K562 (cell line): ENCODE measurements around the gene LMNB1. TPM values are rescaled to one million over a fixed set of nuclear protein-coding genes. Genes with fewer than 3 reads are reported as not detected.

Experiments used
- ATAC-seq: fragments of 200-7000 bp; cut with Tn5 transposase; 3 replicates; pipeline ENCODE4 v1.9.1; 2020; ENCODE audit warnings: moderate library complexity
- BruUV-seq: library from RNA; stranded (reverse); fragments of 400-500 nt; replicated peaks from 2 replicates; lab custom pipeline; 2021; lab: Mats Ljungman, UMichigan
- CTCF ChIA-PET: fragments of 300-600 bp; formaldehyde crosslinking; extraction: SDS; loops from one replicate; lab custom pipeline; 2021; ENCODE audit warnings: low intra/inter-chr PET ratio; lab: Yijun Ruan, JAX
- POLR2A ChIA-PET: fragments of 300-600, 350-650 bp; sonication (Branson Sonifier 250); formaldehyde crosslinking; extraction: SDS; loops from one replicate; lab custom pipeline; 2021; ENCODE audit warnings: antibody characterized with exemption, inconsistent platforms; lab: Yijun Ruan, JAX
- DNase-seq, 4 experiments: peaks; one replicate each; pipeline versions ENCODE4 v3.0.0 to v3.0.0-alpha.2; 2011 to 2018; ENCODE audit warnings: low spot score in 3 of 4, mixed read lengths in 3 of 4; ENCODE audit errors: extremely low read depth in 1 of 4
- FAIRE-seq: peaks from 2 replicates; lab custom pipeline; 2011; peaks lifted over from hg19 to GRCh38; lab: Jason Lieb, UNC
- H2AFZ ChIP-seq: 2 replicates; pipeline ENCODE4 v1.6.0; 2011; ENCODE audit warnings: low read depth, low read length, control low read depth, inconsistent platforms
- H3K27ac ChIP-seq: fragments of 200-600 bp; 3 replicates; pipeline ENCODE4 v1.8.0; 2011; ENCODE audit warnings: low read depth, mild to moderate bottlenecking, control low read depth, inconsistent platforms, low read length, moderate library complexity, mixed read lengths; ENCODE audit errors: extremely low read depth
- H3K27me3 ChIP-seq, 2 experiments: fragments of 300-600 bp in 1 of 2; 2 replicates in 1 of 2; 3 replicates in 1 of 2; pipeline versions ENCODE4 v1.6.0 to v1.8.0; 2011; ENCODE audit warnings: inconsistent platforms in 2 of 2, low read length in 2 of 2, mild to moderate bottlenecking in 1 of 2, mixed read lengths in 1 of 2, moderate library complexity in 1 of 2; ENCODE audit not compliant: control insufficient read depth in 2 of 2, insufficient read depth in 2 of 2
- H3K36me3 ChIP-seq: fragments of 300-600 bp; 3 replicates; pipeline ENCODE4 v1.8.0; 2011; ENCODE audit warnings: mild to moderate bottlenecking, low read length, inconsistent platforms; ENCODE audit not compliant: control insufficient read depth, insufficient read depth
- H3K4me1 ChIP-seq, 2 experiments: fragments of 200-600 bp in 1 of 2; replicated peaks in 1 of 2; 2 replicates in 1 of 2; 3 replicates in 1 of 2; pipeline versions ENCODE4 v1.5.1 to v1.8.0; 2011; ENCODE audit warnings: inconsistent platforms in 2 of 2, low read length in 2 of 2, mild to moderate bottlenecking in 1 of 2, mixed read lengths in 1 of 2, moderate library complexity in 1 of 2; ENCODE audit not compliant: control insufficient read depth in 2 of 2, insufficient read depth in 2 of 2
- H3K4me2 ChIP-seq: 2 replicates; pipeline ENCODE4 v1.6.1; 2011; ENCODE audit warnings: low read length, control low read depth, inconsistent platforms, mixed read lengths; ENCODE audit not compliant: insufficient read depth
- H3K4me3 ChIP-seq: fragments of 200-600 bp; sonication (generic), shearing (Covaris generic); 2 replicates; pipeline ENCODE4 v1.5.1; 2016; ENCODE audit warnings: control low read depth, inconsistent platforms
- H3K79me2 ChIP-seq: fragments of 200-600 bp; 3 replicates; pipeline ENCODE4 v1.8.0; 2011; ENCODE audit warnings: low read length, inconsistent platforms; ENCODE audit not compliant: control insufficient read depth, insufficient read depth
- H3K9ac ChIP-seq, 2 experiments: 2 replicates each; pipeline versions ENCODE4 v1.6.0 to v1.6.1; 2011; ENCODE audit warnings: low read depth in 2 of 2, low read length in 2 of 2, control low read depth in 1 of 2, inconsistent platforms in 1 of 2, mild to moderate bottlenecking in 1 of 2, mixed read lengths in 1 of 2; ENCODE audit not compliant: insufficient read depth in 1 of 2
- H3K9me1 ChIP-seq: one replicate; pipeline ENCODE4 v1.6.0; 2011; ENCODE audit warnings: inconsistent platforms, mild to moderate bottlenecking, low read length, moderate library complexity; ENCODE audit not compliant: control insufficient read depth, insufficient read depth
- H3K9me3 ChIP-seq: replicated peaks from 2 replicates; pipeline ENCODE4 v1.5.1; 2011; ENCODE audit warnings: low read depth, low read length, inconsistent platforms; ENCODE audit not compliant: control insufficient read depth, insufficient read depth
- H4K20me1 ChIP-seq: replicated peaks from 2 replicates; pipeline ENCODE4 v1.6.1; 2011; ENCODE audit warnings: low read length, inconsistent platforms, mixed read lengths; ENCODE audit not compliant: control insufficient read depth, insufficient read depth
- ARID3A ChIP-seq: IDR thresholded peaks from 2 replicates; pipeline ENCODE4 v1.6.1; 2012; ENCODE audit warnings: low read depth, low read length, improper control_type of control experiment, borderline replicate concordance
- CBX8 ChIP-seq: fragments of 200-600 bp; sonication (generic); IDR thresholded peaks from 2 replicates; pipeline ENCODE4 v1.6.1; 2012; ENCODE audit warnings: borderline replicate concordance, mixed run types, low read depth, mild to moderate bottlenecking, moderate library complexity, mixed read lengths, low read length, control low read depth, inconsistent platforms; ENCODE audit not compliant: poor library complexity, severe bottlenecking; ENCODE audit errors: extremely low read depth
- DEAF1 ChIP-seq: fragments of 450-650 bp; formaldehyde crosslinking; IDR thresholded peaks from 2 replicates; pipeline ENCODE4 v1.4.0; 2020; ENCODE audit warnings: mild to moderate bottlenecking, moderate library complexity
- E2F6 ChIP-seq, 2 experiments: IDR thresholded peaks; 2 replicates each; pipeline ENCODE4 v1.6.1; 2011; ENCODE audit warnings: borderline replicate concordance in 1 of 2, control low read depth in 1 of 2, low read depth in 1 of 2, low read length in 1 of 2, mild to moderate bottlenecking in 1 of 2, mixed read lengths in 1 of 2, moderate library complexity in 1 of 2; ENCODE audit not compliant: insufficient read depth in 1 of 2, insufficient read length in 1 of 2, poor library complexity in 1 of 2, severe bottlenecking in 1 of 2; ENCODE audit errors: extremely low read depth in 1 of 2
- FOXJ2 ChIP-seq: fragments of 200-800 bp; sonication (Bioruptor generic); IDR thresholded peaks from 2 replicates; pipeline ENCODE4 v1.6.1; 2016; ENCODE audit warnings: missing genetic modification characterization, missing compliant biosample characterization
- JUNB ChIP-seq: fragments of 450-650 bp; formaldehyde crosslinking; conservative IDR thresholded peaks from 2 replicates; pipeline ENCODE4 v1.4.0; 2020; ENCODE audit warnings: mild to moderate bottlenecking
- L3MBTL2 ChIP-seq: fragments of 450-650 bp; IDR thresholded peaks from 2 replicates; pipeline ENCODE4 v1.6.1; 2016; ENCODE audit warnings: mild to moderate bottlenecking, moderate library complexity
- NCOR1 ChIP-seq: fragments of 450-650 bp; IDR thresholded peaks from 2 replicates; pipeline ENCODE4 v1.6.1; 2016; ENCODE audit warnings: mild to moderate bottlenecking, moderate library complexity
- NR2C1 ChIP-seq, 2 experiments: fragments of 450-650 bp; IDR thresholded peaks; 2 replicates each; pipeline ENCODE4 v1.6.1; 2017; ENCODE audit warnings: mild to moderate bottlenecking in 2 of 2, antibody characterized with exemption in 1 of 2, inconsistent platforms in 1 of 2, missing compliant biosample characterization in 1 of 2, missing genetic modification characterization in 1 of 2
- RBM17 ChIP-seq: fragments of 200-400 bp; formaldehyde crosslinking; IDR thresholded peaks from 2 replicates; pipeline ENCODE4 v1.6.1; 2017; ENCODE audit warnings: low read depth, mild to moderate bottlenecking, low read length, borderline replicate concordance
- ZNF584 ChIP-seq: fragments of 200-800 bp; sonication (Bioruptor generic); IDR thresholded peaks from 2 replicates; pipeline ENCODE4 v1.6.1; 2016; ENCODE audit warnings: low read depth, mild to moderate bottlenecking, missing genetic modification characterization, missing compliant biosample characterization
- WGBS: fragments of 100-300 bp; shearing (Covaris generic); methylation state at CpG from one replicate; pipeline ENCODE4 v1.1.6; 2016; ENCODE audit warnings: low coverage, mixed read lengths; ENCODE audit not compliant: insufficient coverage; ENCODE audit errors: missing lambda C conversion rate; 5-methylcytosine and 5-hydroxymethylcytosine counted together
- in situ Hi-C: fragments of 300-500 bp; cut with MboI; formaldehyde crosslinking; loops from 4 replicates; pipeline ENCODE4 v1.15.0; 2018; ENCODE audit warnings: inconsistent platforms, mixed read lengths
- intact Hi-C: fragments of 100-400 bp; cut with micrococcal nuclease; formaldehyde crosslinking; loops from 2 replicates; pipeline ENCODE4 v1.14.2; 2022
- polyA plus RNA-seq, 8 experiments: library from polyadenylated mRNA; depleted of rRNA in 4 of 8; stranded (reverse) in 5 of 8; unstranded in 3 of 8; fragments of >200 nt; fragmentation: Nextera tagmentation in 2 of 8; fragmentation: Illumina TruSeq in 1 of 8; extraction: Ambion mirVana in 2 of 8; extraction: Trizol in 1 of 8; gene quantifications; 2 replicates each; pipeline versions ENCODE4 v1.2.1 to v1.2.3, GENCODE V29; 2011 to 2014; ENCODE audit warnings: inconsistent platforms in 1 of 8, missing spikeins in 1 of 8
- total RNA-seq, 7 experiments: library from RNA; depleted of rRNA in 6 of 7; stranded (reverse); fragments of >200 nt in 6 of 7; fragmentation: Illumina TruSeq in 2 of 7; extraction: Trizol in 2 of 7; gene quantifications; 2 replicates each; pipeline versions ENCODE4 v1.2.1 to v1.2.3, GENCODE V29; 2011 to 2021; ENCODE audit warnings: low replicate concordance in 1 of 7

The LMNB1 gene
- total and polyA plus RNA-seq, 9 of the 15 experiments (the other 6 are each of a cell fraction or from before 2014, with no cell fraction given): 2.8 to 190 (median 131) TPM

- H3K36me3 ChIP-seq: no peaks in the 10 kb centered on the region
- POLR2A ChIA-PET: interaction anchor here (1.4 kb wide), 1 partner anchor 25 kb away, joined by 7 read pairs; the partner anchor contains the start of gene LMNB1
- H3K27ac ChIP-seq: peak overlapping the region; percentile 58; the same call in 2 of the 3 replicates
- BruUV-seq: no TSS peak
- H3K4me2 ChIP-seq: peak overlapping the region; percentile 28; the same call in 1 of the 2 replicates
- H3K9me3 ChIP-seq: no peaks in the 10 kb centered on the region
- H3K9me1 ChIP-seq: no peaks in the 10 kb centered on the region
- H4K20me1 ChIP-seq: no peaks in the 10 kb centered on the region
- peak overlapping the region in 1 of 2 experiments; percentile 20; a peak in 3 of 4 replicates for H3K9ac ChIP-seq
- CTCF ChIA-PET: no interaction called here
- no peaks in the 10 kb centered on the region for H3K27me3 ChIP-seq
- H3K4me3 ChIP-seq: no peak overlapping the region
- FAIRE-seq: peak; percentile 90
- H3K4me1 ChIP-seq: peaks cover 23 to 44% of the 10 kb centered on the region in 2 experiments
- H3K79me2 ChIP-seq: no peaks in the 10 kb centered on the region
- peak in 2 of 4 experiments; percentile 59 to 72 for DNase-seq
- peak; percentile 70 for ATAC-seq
- in situ Hi-C loops: no loop called here
- intact Hi-C loops: no loop called here
- H2AFZ ChIP-seq: peak overlapping the region; percentile 79
- 10% methylated on average over 4 of the region's 4 CpGs for WGBS
- TF ChIP-seq JUNB: no peak
- 0 out of 2 replicates have a peak, but pooled peaks have one; percentile 12 for TF ChIP-seq L3MBTL2
- TF ChIP-seq RBM17: no peak
- TF ChIP-seq CBX8: no peak
- no peak for TF ChIP-seq FOXJ2
- TF ChIP-seq NCOR1: no peak
- 0 out of 2 replicates have a peak, but pooled peaks have one; percentile 33 for TF ChIP-seq ARID3A
- TF ChIP-seq DEAF1 (CRISPR knock-in tag): no peak
- no peak for TF ChIP-seq ZNF584 (CRISPR knock-in tag)
- no peak for TF ChIP-seq NR2C1 (IDR thresholded peaks at IDR 0.05)
- no peak for TF ChIP-seq NR2C1 (tag; IDR thresholded peaks at IDR 0.05)
- TF ChIP-seq E2F6 (IDR thresholded peaks at IDR 0.05; ENCODE audit: borderline replicate concordance in 1 of 2, extremely low read depth in 1 of 2, insufficient read depth in 1 of 2, insufficient read length in 1 of 2, low read depth in 1 of 2, low read length in 1 of 2, poor library complexity in 1 of 2, severe bottlenecking in 1 of 2): peak in 1 of 2 experiments; percentile 31
These were observed 23.7 kb upstream of the LMNB1 start for GRCh38 chr5:126753227-126753626.
